Measurements from ENCODE around the gene ARMC9.
"Not testable (repeated sequence)": the region's sequence is repeated elsewhere in the genome, so short reads cannot be mapped to it uniquely, and the experiment has no call there.

Gene ARMC9

GRCh38 chr2:231245249-231246094, 47.0 kb downstream of the ARMC9 start:
- DNase-seq (ENCODE audit: low spot score): peak; percentile 62

- DNase-seq (ENCODE audit: low spot score): no peak
These were observed 47.9 kb downstream of the ARMC9 start for GRCh38 chr2:231246171-231246842.

- DNase-seq (ENCODE audit: low spot score): no peak
These were observed 51.7 kb downstream of the ARMC9 start for GRCh38 chr2:231250146-231250545.

GRCh38 chr2:231250698-231251097, 52.3 kb downstream of the ARMC9 start:
- no peak for DNase-seq (ENCODE audit: low spot score)

GRCh38 chr2:231253292-231253691, 54.9 kb downstream of the ARMC9 start:
- DNase-seq (ENCODE audit: low spot score): not testable (repeated sequence)

- no peak for DNase-seq (ENCODE audit: low spot score)
These were observed 58.1 kb downstream of the ARMC9 start for GRCh38 chr2:231256494-231256893.

- DNase-seq (ENCODE audit: low spot score): no peak
These were observed 59.3 kb downstream of the ARMC9 start for GRCh38 chr2:231257763-231258162.

GRCh38 chr2:231258701-231259100, 60.3 kb downstream of the ARMC9 start:
- no peak for DNase-seq (ENCODE audit: low spot score)

- no peak for DNase-seq (ENCODE audit: low spot score)
These were observed 60.7 kb downstream of the ARMC9 start for GRCh38 chr2:231259104-231259503.

- no peak for DNase-seq (ENCODE audit: low spot score)
These were observed 62.2 kb downstream of the ARMC9 start for GRCh38 chr2:231260442-231261208.

- DNase-seq (ENCODE audit: low spot score): no peak
These were observed 64.8 kb downstream of the ARMC9 start for GRCh38 chr2:231263118-231263831.

GRCh38 chr2:231270221-231271114, 72.0 kb downstream of the ARMC9 start:
- DNase-seq (ENCODE audit: low spot score): no peak

GRCh38 chr2:231272991-231273390, 74.6 kb downstream of the ARMC9 start:
- DNase-seq (ENCODE audit: low spot score): no peak

GRCh38 chr2:231276987-231277386, 78.6 kb downstream of the ARMC9 start:
- no peak for DNase-seq (ENCODE audit: low spot score)

- DNase-seq (ENCODE audit: low spot score): no peak
These were observed 79.5 kb downstream of the ARMC9 start for GRCh38 chr2:231277962-231278361.

GRCh38 chr2:231278868-231279267, 80.4 kb downstream of the ARMC9 start:
- no peak for DNase-seq (ENCODE audit: low spot score)

GRCh38 chr2:231280846-231281245, 82.4 kb downstream of the ARMC9 start:
- no peak for DNase-seq (ENCODE audit: low spot score)

GRCh38 chr2:231284296-231284695, 85.9 kb downstream of the ARMC9 start:
- DNase-seq (ENCODE audit: low spot score): no peak

GRCh38 chr2:231286964-231287363, 88.5 kb downstream of the ARMC9 start:
- no peak for DNase-seq (ENCODE audit: low spot score)

- DNase-seq (ENCODE audit: low spot score): no peak
These were observed 89.3 kb downstream of the ARMC9 start for GRCh38 chr2:231287696-231288095.

GRCh38 chr2:231288590-231288989, 90.2 kb downstream of the ARMC9 start:
- no peak for DNase-seq (ENCODE audit: low spot score)
